Measurements from ENCODE around the gene CENPH.

The CENPH gene

GRCh38 chr5:69152731-69153130 is 36.7 kb upstream of the CENPH start:
- no peak overlapping the region for H3K27ac Mint-ChIP-seq
- no peaks in the 10 kb centered on the region for H3K36me3 Mint-ChIP-seq (ENCODE audit: low read depth)
- no peaks in the 10 kb centered on the region for H3K27me3 Mint-ChIP-seq (ENCODE audit: low read depth)
- no peaks in the 10 kb centered on the region for H3K4me1 Mint-ChIP-seq
- H3K4me3 Mint-ChIP-seq, result no peak overlapping the region
- H3K9me3 Mint-ChIP-seq, result peaks cover 3% of the 10 kb centered on the region
- no peak for TF ChIP-seq CTCF (IDR thresholded peaks at IDR 0.05; ENCODE audit: unreplicated experiment in 3 of 3)

- H3K27me3 Mint-ChIP-seq (ENCODE audit: low read depth), result no peaks in the 10 kb centered on the region
- TF ChIP-seq CTCF (IDR thresholded peaks at IDR 0.05; ENCODE audit: unreplicated experiment in 3 of 3), result no peak
- H3K4me1 Mint-ChIP-seq, result no peaks in the 10 kb centered on the region
- no peaks in the 10 kb centered on the region for H3K36me3 Mint-ChIP-seq (ENCODE audit: low read depth)
- no peaks in the 10 kb centered on the region for H3K9me3 Mint-ChIP-seq
- H3K4me3 Mint-ChIP-seq, result no peak overlapping the region
- no peak overlapping the region for H3K27ac Mint-ChIP-seq
Measured at GRCh38 chr5:69156456-69156855, 32.9 kb upstream of the CENPH start.

GRCh38 chr5:69158039-69158438 is 31.3 kb upstream of the CENPH start:
- no peak overlapping the region for H3K27ac Mint-ChIP-seq
- H3K4me3 Mint-ChIP-seq, result no peak overlapping the region
- no peak for TF ChIP-seq CTCF (IDR thresholded peaks at IDR 0.05; ENCODE audit: unreplicated experiment in 3 of 3)
- no peaks in the 10 kb centered on the region for H3K36me3 Mint-ChIP-seq (ENCODE audit: low read depth)
- no peaks in the 10 kb centered on the region for H3K27me3 Mint-ChIP-seq (ENCODE audit: low read depth)
- H3K9me3 Mint-ChIP-seq, result no peaks in the 10 kb centered on the region
- no peaks in the 10 kb centered on the region for H3K4me1 Mint-ChIP-seq

GRCh38 chr5:69160651-69161050 is 28.7 kb upstream of the CENPH start:
- no peak overlapping the region for H3K4me3 Mint-ChIP-seq
- H3K27ac Mint-ChIP-seq, result no peak overlapping the region
- no peaks in the 10 kb centered on the region for H3K36me3 Mint-ChIP-seq (ENCODE audit: low read depth)
- H3K9me3 Mint-ChIP-seq, result no peaks in the 10 kb centered on the region
- H3K4me1 Mint-ChIP-seq, result no peaks in the 10 kb centered on the region
- TF ChIP-seq CTCF (IDR thresholded peaks at IDR 0.05; ENCODE audit: unreplicated experiment in 3 of 3), result no peak
- H3K27me3 Mint-ChIP-seq (ENCODE audit: low read depth), result no peaks in the 10 kb centered on the region

GRCh38 chr5:69166686-69167492 is 22.5 kb upstream of the CENPH start, which contains the start of gene CCNB1:
Gene CCNB1 (plus strand): TSS chr5:69167150. CDS start chr5:69167263, 113 bp downstream.
- peak within 1 kb of the TSS; percentile 69 to 96 (median 85) for H3K27ac Mint-ChIP-seq
- TF ChIP-seq CTCF (IDR thresholded peaks at IDR 0.05; ENCODE audit: unreplicated experiment in 3 of 3), result no peak
- peak within 1 kb of the TSS; percentile 95 to 98 (median 98) for H3K4me3 Mint-ChIP-seq
- H3K27me3 Mint-ChIP-seq (ENCODE audit: low read depth), result no peaks in the 10 kb centered on the region
- H3K4me1 Mint-ChIP-seq, result peaks cover 24% of the 10 kb centered on the region
- peaks cover 22% of the 10 kb centered on the region for H3K36me3 Mint-ChIP-seq (ENCODE audit: low read depth)
- no peaks in the 10 kb centered on the region for H3K9me3 Mint-ChIP-seq

GRCh38 chr5:69167493-69167855 is 21.9 kb upstream of the CENPH start:
- H3K4me3 Mint-ChIP-seq, result peak overlapping the region; percentile 95 to 98 (median 98)
- no peaks in the 10 kb centered on the region for H3K27me3 Mint-ChIP-seq (ENCODE audit: low read depth)

More at GRCh38 chr5:69167493-69167855, 21.9 kb upstream of the CENPH start:
- Mint-ChIP-seq H3K36me3 (ENCODE audit: low read depth) (peaks cover 25% of the 10 kb centered on the region), H3K9me3 (no peaks in the 10 kb centered on the region), H3K27ac (peak overlapping the region; percentile 69 to 96 (median 85)), H3K4me1 (peaks cover 24% of the 10 kb centered on the region)
- no peak for TF ChIP-seq CTCF (IDR thresholded peaks at IDR 0.05; ENCODE audit: unreplicated experiment in 3 of 3)
